Activated T-cell treated with anti-CD3 and anti-CD28 coated beads for 4 hours (primary cell): ENCODE results near the gene CTNNB1.

Experiments used
- DNase-seq: peaks from one replicate; pipeline ENCODE4 v3.0.0-alpha.2; 2020

Gene CTNNB1

DNA sequence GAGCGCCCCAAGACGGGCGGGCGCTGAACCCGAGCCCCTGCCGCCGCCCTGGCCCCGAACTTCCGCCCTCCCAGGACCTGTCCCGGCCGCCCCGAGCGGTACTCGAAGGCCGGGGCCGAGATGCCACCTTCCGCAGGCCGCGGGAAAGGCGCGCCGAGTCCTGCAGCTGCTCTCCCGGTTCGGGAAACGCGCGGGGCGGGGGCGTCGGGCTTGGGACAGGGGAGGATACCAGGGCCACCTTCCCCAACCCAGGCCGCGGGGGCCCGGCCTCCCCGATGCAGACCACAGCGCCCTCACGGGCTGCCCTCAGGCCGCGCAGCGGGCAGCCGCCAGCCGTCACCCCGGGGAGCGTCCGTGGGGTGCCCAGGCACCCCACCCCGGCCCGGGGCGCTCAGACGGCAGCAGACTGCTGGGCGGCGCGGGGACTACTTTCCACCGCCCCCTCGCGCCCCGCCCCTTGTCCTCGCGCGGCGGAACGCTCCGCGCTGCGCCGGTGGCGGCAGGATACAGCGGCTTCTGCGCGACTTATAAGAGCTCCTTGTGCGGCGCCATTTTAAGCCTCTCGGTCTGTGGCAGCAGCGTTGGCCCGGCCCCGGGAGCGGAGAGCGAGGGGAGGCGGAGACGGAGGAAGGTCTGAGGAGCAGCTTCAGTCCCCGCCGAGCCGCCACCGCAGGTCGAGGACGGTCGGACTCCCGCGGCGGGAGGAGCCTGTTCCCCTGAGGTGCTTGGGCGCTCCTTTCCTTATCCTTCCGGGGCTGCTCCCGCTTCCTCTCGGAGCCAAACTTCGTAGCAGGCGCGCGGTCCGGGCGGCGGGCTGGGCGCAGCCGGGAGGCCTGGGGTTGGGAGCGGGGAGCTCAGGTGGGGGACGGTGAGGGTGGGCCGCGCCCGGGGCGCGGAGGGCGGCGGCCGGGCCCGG is at the start of gene CTNNB1:
TSS of gene CTNNB1 (plus strand) at position 556 of the 916 bp plus-strand sequence. CDS start 24,564 bp downstream, outside the sequence.
- DNase-seq, result peak; percentile 90

DNA sequence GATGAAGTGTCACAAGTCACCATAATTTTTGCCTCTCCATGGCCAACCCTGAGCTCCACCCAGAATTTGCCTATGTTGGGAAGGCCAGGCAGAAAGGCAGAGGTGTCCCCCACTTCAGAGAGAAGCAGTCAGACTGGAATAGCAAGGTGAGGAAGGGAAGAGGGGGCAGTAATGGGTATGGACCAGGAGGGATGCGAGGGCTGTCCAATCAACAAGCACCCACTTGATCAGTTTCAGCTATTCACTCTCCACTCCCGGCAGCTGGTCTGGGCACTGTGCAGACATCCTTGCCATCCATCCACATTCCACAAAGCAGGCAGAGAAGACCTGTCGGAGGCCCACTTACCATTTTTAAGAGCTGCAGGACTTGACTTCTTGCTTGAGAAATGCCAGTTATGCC is 43.5 kb upstream of the CTNNB1 start:
- no peak for DNase-seq

DNA sequence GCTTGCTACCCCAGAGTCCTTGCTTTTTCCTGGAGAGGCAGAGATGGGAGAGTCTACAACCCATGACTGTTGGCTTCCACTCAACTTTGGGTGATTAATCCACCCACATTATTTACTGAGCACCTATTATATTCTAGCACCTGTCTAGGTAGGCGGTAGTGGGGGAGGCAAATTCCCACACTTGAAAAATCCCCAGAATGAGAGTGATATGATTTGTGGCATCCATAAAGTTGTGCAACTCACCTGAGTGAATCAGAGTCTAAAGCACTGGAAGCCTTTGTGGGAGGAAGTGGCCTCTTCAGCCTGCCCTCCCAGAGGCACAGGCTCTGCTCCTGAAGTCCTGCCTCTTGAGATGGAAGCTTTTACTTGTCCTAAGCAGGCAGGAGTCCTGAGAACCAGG is 40.4 kb upstream of the CTNNB1 start:
- DNase-seq, result no peak

DNA sequence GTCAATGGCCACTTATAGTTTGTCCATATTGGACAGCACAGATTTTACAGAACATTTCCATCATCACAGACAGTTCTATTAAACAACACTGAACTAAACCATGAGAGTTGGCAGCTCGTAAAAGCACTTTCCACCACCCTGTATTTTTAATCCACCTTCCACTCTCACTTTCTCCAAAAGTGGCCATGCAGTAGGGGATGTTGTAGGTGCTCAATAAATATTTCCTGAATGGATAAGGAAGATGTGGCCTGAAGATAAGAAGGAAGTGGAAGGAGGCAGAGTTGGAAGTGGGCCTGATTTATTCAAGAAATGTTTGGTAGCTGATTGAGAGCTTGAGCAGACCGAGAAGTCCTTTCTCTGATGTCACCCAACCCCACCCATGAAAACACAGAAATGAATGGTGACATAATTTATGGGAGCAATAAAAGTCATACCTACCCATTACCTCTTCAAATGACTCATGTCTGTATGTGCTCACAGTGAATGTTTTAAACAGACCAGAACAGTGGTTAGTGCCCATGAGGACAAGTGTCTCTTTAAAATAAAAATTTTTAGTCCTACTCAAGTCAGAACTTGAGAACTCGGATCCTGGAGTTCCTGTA is 39.6 kb upstream of the CTNNB1 start:
- DNase-seq, result no peak

DNA sequence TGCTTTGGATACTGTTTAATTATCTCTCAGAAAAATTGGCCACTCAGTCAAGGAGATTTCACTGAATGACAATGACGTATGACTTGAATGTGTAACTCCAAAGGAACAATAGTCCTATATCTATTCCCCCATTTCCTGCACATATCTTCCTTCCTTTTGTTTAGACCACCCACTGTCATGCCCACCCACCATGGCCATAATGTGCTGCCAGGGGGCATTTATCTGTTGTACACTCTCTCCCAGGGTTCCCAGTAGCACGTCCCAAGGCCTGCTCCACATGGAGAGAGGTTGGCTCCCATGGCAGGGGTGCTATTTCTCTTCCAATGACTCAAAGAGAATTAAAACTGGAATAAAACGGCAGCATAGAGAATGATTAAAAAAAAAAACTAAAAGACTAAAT is 36.8 kb upstream of the CTNNB1 start:
- no peak for DNase-seq

DNA sequence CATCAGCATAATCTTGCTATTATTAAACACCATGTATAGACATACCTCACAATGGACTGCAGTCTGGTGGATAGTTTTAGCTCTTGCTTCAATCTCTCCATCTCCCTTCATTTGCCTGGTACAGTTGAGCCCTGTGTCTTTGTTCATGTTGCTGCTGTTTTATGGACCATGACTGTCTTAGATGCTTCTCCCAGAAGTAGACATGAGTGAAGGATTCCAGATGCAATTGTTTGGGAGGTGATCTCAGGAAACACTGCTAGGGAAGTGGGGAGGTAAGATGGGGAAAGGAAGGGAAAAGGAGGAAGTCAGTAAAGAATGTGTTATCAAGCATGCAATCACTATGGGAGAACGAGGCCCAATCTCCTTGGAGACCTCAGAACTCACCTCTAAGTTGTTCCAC is 36.3 kb upstream of the CTNNB1 start:
- DNase-seq, result no peak

DNA sequence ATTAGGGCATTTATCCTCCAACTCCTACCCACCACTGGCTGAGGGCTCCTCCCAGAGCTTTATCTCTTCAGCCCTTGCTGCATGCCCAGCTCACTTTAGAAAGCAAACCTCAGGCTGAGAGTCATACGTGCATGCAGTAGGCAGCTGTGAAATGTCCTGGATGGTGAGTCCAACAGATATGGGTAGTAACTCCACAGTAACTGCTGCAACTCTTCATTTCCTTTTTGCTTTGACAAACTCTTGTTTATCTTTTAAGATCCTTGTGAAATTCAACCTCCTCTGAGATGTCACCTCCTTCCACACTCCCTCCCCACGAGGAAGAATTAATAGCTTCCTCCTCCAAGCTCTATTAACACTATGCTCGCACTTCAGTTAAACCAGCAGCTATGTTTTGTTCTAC is 35.9 kb upstream of the CTNNB1 start:
- DNase-seq, result no peak

DNA sequence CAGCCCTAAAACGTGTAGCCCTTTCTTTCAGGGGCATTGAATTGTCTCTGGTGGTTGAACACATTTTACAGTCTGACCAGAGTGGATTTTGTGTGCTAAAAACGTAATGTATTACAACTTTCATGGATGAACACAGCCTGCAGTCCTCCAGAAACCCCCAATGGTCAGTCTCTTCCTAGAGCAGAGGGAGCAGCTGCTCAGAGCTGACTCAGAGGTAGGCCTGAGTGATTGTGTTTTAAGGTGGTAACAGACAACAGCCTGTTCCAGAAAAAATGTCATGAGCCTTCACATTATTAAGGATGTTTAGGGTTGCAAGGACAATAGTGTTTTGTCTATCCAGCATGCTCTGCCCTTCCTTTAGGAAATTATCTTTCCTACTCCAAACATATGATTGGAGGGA is 34.5 kb upstream of the CTNNB1 start:
- DNase-seq, result no peak

DNA sequence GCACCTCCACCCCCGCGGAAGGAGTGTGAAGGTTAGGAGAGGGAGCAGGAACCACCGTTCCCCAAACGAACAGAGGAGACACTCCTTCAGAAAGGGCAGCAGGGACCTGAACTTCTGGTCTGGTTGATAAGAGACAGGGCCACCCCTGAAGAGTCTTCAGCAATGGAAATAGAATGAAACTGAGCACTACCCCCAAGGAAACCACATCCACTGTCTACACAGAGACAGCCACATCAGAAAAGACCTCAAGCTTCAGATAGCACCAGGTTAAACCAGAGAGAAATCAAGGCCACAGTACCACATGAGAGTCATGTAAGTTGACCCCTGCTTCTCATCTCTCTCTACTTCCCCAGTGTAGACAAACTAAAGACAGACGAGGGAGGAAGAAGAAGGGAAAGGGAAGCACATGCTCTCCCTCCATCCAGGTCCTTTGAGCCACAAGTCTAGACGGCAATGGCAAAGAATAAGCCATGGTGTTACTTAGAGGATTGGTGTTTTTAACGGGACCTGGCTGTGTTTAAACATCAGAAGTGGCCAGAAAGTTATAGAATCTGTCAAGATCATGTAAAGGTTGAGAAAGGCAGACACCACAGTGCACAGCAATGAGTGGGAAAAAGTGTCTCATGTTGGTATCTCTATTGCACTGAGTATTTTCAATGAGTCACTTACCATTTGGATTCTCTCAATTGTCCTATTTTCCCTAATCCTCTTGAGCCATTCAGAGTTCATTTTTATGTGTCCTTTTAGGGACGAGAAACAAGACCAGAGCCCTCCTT is 31.4 kb upstream of the CTNNB1 start:
- no peak for DNase-seq

DNA sequence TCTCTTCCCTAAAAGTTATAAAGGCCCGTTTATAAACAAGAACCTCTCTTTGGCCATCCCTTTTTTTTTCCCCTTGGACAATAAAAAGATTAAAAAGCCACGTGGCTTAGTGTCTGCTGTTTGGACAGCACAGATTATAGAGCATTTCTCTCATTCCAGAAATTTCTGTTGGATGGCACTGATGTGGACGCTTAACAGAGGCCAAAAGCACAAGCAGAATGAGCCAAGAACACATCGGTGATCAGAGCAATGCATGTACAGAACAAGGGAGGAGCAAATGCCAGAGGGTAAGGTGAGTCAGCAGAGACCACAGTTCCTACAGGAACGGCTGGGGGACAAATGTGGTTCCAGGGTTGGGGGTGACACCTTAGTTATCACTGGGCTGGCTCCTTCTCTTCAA is 30.3 kb upstream of the CTNNB1 start:
- no peak for DNase-seq

DNA sequence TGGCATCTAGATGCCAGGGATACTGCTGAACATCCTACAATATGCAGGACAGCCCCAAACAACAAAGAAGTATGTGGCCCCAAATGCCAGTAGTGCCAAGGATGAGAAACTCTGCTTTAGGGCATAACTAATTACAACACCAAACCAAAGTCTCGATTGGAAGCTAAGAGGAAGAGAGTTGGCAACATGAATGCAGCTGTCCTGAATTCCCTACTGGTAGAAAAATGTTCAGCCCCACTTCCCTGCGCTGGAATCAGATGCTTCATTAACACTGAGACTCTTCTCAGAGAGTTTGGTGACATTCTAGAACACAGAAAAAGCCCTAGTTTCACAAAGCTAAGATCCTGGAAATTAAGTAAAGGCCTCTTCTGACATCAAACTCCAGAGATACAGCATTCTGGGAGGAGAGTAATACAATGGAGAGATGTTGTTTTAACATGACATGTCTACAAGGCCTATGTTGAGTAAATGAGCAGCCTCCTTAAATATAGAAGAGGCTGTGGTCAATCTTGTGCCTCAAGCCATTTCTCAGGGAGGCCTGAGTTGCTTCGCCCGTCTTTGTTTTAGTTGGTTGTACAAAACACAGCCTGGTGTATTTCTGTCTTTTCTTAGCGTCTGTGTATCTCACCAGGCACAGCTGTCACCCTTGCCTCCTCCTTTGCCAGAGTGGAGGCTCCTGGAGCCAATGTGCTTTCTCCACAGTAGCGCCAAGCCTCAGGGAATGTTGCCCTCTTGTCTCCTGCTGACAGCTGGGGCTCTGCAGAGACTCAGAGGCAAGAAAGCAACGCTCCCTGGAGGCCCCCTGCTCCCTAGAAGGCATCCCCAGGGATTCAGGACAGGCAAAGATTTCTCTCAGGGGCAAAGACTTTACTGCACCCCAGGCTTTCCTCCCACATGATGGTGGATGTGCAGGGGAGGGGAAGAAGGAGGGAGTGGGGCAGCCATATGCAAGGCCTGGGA is 25.1 kb upstream of the CTNNB1 start:
- no peak for DNase-seq

DNA sequence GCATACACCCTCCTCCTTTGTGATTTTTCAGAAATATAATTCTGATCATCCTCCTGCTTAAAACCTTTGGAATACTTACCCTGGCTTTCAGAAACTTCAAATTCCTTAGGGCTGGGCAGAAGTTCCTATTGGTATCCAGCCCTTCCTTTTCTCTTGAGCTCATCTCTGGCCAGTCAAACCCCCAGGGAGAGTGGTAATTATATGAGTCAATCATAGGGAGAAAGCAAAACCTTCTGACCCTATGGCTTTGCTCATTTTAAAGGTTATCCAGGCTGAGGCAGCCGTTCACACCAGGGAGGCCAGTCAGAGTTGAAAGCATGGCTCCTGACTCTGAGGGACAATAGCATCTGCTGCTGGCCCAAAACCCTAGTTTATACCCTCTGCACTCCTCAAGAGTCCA is 23.9 kb upstream of the CTNNB1 start:
- DNase-seq, result no peak

DNA sequence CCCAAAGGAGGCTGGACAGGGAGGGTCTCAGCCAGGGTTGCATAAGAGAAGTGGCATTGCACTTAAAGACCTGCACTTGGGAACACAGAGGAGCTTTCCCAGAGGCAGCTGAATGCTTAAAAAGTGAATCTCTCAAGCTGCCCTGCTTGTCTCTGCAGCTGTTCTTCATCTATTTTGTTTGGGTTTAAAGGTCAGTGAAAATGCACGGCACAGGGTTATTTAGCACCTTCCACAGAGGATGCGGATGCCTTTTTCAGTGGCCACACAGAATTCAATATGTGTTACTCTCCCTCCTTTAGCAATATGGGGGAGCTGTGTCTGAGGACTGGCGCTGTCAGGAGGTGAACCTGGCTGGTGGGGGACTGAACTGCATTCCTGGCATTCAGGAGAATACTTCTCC is 22.7 kb upstream of the CTNNB1 start:
- DNase-seq, result no peak

DNA sequence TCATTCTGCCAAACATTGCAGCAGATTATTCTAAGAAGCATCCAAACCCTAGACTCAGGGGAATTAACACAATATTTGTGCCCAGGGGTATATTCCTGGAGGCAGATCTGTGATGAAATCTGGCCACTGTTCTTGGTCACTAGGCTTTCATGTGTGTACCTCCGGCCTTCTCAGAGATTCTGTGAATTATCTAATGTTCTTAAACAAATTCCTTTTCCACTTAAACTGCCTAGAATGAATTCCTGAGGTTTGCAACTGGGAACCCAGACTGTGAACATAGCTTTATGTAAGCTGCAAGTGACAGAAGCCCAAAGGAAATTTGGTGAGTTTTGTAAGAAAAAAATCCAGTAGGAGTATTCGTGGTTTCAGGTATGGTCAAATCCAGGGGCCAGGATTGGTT is 20.7 kb upstream of the CTNNB1 start:
- DNase-seq, result no peak

DNA sequence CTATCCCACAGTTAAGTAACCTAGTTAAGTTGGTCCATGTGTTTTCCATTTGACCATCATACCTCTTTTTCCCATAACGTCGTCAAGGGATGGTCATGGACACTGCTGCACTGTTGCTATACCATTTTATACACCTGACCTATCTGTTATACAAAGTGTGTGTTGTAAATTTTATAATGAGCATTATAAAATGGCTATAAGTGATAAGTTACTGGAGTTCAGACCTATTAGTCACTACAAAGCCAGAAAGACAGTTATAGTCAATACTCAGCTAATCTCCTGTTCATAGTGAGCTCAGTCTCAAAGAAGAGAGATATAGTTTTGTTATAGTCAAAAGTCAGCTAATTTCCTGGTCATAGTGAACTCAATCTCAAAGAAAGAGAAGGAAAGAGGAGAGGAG is 18.9 kb upstream of the CTNNB1 start:
- DNase-seq, result no peak

DNA sequence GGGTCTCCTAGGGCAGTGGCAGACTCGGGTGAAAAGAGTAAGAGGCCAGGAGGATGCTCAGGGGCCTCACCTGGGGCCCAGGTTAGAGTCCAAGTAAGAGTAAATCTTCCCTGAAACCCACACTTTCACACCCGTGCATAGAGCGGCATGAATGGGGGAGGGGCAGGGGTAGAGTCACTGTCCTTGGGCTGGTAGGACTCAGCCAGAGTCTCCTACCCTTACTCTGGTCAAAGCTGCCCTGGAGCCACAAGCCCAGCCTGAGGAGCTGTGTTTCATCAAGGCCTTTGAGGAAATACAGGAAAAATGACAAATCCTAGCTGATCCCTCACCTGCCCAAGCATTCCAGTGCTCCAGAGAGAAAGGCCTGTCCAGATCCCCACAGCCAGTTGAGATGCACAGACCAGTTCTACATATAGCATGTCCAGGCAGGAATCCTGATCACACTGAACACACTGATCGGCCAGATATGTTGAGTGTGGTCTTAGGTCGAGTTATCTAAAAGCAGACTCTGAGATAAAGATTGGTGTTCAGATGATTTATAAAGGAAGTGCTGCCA is 16.7 kb upstream of the CTNNB1 start:
- DNase-seq, result no peak

DNA sequence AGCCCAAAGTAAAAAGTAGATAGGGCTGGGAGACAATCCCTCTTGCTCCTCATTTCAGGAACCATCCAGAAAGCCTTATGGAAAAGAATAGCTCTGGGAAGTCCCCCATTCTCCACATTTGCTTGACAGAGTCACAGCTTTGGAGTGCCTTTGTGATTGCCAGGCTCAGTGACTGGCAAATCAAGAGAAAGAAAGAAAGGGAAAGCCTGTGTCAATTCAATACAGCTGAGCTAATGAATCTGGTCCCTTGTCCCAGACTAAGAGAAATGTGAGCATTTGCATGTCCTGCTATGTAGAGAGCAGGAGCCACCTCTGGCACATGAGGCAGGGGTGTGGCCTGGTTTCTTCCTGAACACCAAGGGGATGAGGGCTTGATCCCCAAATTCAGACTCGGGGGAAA is 14.9 kb upstream of the CTNNB1 start:
- no peak for DNase-seq

DNA sequence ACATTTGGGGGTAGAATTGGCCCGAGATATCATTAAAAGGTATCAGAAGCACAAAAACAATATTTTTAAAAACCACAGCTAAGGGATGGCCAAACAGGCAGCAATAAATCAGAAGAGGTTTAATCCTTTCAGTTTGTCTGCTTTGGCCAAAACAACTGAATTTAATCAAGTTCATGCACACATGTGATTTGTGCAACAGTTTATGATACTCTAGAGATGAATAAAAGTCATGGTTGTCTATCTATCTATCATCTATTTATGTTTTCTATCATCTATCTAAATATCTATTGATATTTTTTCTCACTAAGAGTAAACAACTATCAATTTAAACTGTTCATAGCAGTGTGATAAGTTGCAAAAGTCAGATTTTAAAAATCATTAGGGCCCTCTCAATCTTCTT is 13.0 kb upstream of the CTNNB1 start:
- no peak for DNase-seq

DNA sequence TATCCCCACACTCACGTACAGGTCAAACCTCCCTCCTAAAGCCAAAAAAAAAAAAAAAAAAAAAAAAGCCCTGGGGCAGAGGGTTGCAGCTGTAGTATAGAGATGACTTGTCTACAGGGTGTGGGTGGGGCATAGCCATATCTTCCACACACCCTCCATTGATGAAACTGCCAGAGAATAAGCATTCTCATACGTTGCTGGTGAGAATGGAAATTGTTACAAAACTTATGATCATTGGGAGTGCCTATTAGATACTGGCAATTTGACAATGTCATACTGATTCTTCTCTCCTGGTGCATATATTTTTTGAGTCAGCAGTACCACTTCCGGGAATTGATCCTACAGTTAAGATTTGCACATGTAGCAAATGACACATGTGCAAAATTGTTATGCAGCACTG is 11.0 kb upstream of the CTNNB1 start:
- no peak for DNase-seq

DNA sequence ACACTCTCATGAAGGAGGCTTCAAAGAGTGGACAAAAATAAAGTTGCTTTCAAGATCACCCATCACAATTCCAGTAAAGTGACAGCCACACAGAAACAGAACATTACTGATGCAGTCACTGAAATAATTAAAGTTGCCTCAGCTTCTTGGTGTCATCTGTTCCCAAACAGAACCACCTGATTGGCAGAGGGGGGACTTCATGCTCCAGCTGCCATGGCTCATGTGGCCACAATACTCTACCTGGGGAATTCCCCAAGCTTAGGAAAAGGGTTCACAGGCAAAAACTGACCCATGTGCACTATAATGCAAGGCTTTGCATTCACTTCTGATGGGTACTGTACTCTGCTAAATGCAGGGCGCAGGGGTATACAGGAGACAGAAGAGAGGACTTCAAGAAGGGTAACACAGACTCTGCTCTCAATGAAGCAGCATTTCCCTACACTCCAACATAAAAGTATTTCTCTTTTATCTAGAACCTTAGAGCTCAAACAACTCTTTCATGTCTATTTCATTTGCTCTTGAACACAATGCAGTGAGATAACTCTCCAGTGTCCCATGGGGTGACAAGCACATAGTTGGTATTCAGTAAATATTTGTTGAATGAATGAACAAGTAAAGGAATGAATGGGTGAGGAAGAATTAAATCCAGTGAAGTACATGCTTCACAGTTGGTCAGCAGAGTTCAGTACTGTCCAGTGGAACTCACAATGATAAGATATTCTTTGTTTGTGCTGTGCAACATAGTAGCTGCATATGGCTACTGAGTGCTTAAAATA is 8.6 kb upstream of the CTNNB1 start:
- DNase-seq, result no peak

DNA sequence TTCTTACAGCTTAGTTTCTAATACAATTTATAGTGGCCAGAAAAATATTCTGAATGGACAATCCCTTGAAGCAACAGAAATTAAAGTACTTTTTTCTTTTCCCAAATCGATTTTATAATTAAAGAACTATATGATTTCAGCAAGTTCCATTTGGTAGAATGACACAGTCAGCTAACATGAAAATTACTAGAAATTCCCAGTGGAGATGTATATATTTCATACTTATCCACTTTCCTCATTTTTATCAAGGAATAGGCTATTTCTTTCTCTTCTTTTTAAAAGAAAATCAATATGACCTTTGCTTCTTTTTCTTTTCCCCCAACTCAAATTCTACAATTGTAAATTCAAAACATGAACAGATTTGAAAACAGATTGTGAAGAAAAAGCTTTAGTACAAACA is 6.4 kb upstream of the CTNNB1 start:
- no peak for DNase-seq
